ENCODE measurements around the gene BCAS3.

The BCAS3 gene

DNA sequence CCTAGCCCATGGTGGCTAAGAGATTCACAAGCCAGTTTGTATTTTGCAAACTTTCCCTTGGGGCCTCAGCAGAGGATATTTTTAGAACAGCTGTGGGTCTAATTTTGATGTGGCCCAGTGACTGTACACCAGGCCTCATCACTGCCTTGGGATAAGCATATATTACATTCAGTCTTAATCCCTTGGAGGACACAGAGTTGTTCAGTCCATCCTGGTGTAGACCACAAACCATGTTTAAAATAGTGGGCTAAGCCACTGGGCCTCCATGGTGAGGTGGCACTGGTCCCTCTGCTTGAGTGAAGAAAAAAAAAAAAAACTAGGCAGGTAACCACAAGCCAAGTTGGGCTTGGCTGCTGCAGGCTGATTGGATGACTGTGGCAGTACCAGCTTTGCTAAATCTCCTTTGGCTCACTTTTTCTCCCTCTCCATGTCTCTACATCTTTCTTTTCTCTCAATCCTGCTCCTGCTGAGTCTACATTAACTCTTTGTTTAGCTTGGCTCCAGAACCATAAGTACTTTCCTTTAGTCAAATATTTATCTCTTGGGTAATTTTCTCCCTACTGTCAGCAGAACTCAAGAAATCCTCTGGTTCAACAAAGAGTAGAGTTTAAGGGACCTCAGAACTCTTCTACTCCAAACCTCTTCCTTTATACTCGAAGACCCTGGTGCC, 602.0 kb downstream of the BCAS3 start:
- DNase-seq: no peak

DNA sequence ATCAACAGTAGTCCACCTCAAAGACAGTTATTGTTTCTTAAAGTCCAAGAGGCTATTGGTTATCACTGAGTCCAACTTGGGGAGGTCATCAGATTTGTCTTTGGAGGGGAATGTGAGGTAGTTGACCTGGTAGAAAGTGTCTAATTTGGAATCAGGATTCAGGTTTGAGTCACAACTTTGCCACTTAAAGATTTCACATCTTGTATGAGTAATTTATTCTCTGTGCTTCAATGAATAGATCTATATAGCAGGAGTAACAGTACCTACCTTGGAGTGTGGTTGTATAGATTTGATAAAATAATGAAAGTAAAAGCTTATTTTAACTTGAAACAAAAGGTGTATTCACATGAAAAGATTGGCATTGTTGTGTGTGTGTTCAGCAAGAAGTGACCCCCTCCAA, 602.7 kb downstream of the BCAS3 start:
- DNase-seq: no peak

DNA sequence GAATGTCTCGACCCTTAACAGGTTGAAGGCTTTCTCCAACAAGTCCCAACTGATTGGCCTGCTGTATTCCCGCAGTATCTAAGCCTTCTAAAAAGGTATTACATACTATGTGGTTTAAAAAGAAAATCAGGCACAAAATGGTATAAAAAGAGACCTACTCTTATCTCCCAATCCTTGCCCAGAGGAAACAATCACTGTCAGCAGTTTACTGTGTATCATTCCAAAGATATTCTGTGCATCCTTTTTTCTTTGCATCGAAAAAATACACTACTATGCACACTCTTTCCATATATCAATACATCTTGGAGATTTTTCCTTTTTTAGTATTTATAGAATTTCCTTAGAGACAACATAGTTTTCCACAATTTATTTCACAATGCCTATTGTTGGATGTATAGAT, 603.2 kb downstream of the BCAS3 start:
- DNase-seq: no peak

DNA sequence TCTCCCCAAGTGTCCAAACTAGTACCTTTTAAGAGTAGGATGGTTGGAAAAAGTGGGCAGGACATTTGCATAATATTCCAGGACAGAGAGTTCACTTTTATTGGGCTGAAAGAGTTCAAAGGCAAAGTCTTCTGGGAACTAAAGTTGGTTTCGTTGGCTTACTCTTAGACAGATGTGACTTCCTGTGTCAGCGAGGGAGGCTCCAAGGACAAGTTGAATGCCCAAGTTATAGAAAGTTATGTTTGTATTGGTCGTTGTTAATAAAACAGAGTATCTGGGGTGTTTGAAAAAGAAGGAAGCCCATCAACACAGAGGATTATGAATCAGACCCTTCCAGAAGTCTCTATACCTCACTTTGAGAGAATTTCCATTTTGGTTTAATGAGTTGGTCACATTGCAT, 604.7 kb downstream of the BCAS3 start:
- DNase-seq: no peak

DNA sequence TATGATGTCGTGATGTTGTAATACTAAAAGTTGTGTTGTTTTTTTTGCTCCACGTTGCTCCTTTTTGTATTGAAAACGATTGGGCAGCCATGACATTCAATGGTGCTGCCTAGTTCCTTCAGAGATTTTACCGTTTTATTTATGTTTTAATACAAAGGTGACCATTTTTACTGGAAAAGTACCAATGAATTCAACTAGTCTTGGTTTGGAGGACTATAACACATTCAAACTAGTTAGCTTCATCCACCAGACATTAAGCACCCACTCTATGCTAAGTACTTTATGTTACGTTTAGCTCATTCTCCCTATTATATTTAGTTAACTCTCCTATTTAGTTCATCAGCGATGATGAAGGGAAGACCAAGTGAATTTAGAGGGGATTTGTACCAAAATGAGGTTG, 605.4 kb downstream of the BCAS3 start:
- no peak for DNase-seq

DNA sequence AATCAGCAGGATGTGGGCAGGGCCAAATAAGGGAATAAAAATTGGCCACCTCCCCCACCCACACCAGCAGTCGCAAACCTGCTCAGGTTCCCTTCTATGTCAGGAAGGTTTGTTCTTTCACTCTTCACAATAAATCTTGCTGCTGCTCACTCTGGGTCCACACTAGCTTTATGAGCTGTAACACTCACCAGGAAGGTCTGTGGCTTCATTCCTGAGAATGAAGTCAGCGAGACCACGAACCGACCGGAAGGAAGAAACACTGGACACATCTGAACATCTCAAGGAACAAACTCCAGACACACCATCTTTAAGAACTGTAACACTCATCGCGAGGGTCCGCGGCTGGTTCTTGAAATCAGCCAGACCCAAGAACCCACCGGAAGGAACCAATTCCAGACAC, 606.5 kb downstream of the BCAS3 start:
- no peak for DNase-seq

DNA sequence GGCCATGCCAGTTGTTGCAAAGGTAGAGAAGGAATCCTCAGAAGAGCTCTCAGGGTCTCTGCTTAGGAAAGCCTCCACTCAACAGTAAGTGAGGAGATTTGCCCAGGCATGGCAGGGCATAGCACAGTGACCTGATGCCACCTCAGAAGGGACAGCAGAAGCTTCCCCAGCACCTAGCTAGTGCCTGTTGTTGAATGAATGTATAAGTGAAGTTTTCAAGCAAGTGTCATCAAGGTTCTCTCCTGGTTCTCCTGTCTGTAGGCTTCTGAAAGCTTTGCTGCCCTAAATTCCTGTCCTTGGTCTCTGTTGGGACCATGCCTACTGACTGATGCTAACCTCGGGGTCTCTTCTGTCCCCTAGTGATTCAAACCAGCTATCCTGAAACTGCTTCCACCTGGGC, 607.1 kb downstream of the BCAS3 start:
- no peak for DNase-seq

DNA sequence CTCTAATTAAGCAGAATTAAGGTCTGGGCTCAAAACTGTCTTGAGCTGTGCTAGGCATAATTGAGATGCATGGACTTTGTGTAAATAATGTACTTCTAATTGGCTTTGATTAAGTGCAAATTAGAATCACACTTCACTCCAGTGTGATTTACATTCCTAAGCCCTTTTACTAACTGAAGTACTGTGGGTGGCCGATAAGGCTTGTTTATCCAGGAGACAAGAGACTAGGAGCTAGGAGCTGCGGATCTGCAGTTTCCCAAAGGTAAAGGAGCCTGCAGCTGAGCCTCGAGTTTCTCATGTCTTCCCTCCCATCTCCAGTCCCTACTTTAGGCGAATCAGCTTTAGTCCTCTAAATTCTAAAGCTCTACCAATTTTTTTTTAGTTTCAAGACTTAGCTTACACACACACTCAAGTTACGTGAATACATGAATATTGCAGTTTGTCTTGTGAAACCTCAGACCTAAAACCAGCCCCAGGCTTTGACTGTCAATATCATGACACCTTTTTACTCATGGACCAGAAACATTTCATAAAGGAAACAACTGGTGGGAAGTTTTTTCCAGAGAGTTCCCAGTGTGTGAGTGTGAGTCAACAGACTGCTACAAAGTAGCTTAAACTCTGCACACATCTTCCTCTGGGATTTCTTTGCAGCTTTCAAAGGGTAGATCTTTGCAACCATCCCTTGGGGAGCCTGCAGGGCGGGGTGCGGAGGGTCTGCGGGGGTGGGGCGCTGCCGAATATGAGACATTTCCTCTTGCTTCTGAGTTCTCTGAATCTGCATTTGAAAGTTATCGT, 608.1 kb downstream of the BCAS3 start:
- no peak for DNase-seq

DNA sequence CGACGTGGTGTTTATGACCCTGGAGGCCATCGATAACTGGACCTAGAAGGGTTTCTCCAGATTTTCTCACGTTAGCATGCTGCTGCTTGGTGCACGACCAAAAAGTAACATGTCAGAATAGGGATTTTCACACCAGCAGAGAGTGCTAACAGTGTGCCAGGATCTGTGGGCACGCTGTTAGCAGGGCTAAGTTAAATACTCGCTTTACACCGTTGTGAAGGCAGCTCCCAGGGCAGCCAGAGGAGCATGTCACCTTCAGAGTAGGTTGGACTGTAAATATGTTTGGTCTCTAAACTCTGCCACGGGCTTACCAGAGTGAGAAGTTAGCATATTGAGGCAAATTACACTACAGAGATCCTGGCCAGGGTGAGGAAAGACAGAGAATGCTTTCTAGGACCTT, 608.8 kb downstream of the BCAS3 start:
- no peak for DNase-seq

DNA sequence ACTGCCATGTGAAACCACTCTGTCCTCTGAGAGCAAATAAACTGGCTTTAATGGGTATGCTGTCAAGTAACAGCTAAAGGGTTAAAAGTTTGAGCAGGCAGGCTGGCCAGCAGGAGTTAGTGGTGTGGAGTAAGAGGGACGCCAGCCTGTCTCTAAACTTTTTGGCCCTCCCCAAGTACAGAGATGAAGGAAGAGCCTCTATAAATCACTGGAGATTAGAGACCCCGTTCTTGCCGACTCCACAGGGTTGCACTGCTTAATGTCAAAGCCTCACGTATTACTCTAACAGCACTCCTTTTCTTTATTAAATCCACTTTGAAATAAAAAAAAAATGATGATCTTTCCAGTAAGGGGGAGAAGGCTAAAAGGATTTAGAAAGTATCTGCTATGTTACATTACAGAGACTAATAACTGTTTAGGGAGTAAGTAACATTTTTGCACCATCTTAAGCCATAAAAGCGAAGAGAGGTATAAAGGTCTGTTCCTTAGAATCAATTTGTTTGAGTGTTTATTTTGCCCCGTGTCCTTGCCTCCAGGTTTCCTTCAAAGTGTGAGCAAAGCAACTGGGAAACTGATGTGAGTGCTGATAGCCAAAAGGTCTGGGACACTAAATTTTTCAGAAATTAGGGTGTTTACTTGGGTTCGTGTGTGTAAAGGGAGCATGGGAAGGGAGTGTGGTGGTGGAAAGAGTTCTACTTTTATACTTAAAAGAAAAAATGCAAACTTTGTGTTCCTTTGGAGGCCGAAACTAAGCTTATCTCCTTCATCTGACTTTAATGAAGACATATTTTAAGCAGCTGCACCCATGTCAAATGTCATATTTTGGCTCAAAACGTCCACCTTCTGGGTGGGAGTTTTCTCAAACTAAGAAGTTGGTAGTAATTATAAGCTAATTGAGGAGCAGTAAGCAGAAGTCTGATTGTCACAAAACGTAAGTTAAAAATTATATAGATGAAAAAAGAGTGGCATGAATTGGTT, 612.0 kb downstream of the BCAS3 start:
- DNase-seq: no peak

DNA sequence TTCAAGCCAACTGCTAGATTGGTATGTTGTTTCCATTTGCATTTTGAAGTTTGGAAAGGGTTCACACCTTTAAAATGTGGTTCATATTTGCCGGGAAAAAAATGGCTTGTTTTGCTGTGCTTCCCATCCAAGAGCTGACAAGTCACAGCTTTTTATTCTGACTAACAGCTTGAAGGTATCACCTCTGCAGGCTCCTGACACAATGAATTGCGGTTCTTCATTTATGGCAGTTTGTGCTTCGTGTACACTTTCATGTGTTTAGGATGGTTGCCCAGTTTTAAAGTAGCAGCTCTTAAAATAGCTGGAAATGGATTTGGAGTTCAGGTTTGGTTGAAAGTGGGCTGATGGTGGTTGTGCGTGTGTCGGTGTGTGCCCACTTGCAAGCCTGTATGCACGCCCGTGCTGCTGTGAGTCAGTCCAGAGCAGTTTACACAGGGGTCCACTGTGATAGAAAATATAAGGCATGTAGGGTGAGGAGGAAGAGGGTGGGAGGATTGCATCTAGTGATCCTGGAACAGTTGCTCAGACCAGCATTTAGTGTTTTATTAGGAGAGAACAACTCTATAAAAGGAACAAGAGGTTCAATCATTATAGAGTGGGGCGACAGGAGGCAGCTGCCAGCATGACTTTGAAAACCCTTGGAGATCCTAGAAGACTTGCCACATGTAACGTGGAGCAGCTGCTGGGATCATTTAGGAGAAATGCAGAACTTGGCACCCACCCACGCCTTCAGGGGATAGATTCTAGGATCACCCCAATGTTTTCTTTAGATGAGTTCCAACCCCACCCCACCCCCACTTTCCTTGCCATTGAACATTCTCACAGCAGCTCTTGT, 614.0 kb downstream of the BCAS3 start:
- DNase-seq: no peak

DNA sequence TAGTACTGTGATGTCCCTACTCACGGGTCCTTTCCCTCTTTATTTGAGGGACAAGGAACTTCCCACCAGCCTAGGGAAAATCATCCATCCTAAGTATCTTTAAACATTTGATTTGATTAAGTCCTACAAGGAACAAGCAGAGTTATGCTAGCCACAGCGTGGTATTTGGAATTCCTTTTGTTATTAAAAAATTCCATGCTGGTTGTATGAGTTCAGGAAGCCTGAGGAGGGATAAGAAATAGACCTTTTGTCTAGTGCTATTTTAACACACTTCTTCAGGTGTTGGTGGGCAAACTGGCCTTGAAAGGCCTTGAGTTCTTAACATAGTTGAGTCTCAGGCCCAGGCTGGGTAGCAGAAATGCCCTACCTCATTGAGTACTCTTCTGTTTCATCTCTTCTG, 616.6 kb downstream of the BCAS3 start:
- no peak for DNase-seq

DNA sequence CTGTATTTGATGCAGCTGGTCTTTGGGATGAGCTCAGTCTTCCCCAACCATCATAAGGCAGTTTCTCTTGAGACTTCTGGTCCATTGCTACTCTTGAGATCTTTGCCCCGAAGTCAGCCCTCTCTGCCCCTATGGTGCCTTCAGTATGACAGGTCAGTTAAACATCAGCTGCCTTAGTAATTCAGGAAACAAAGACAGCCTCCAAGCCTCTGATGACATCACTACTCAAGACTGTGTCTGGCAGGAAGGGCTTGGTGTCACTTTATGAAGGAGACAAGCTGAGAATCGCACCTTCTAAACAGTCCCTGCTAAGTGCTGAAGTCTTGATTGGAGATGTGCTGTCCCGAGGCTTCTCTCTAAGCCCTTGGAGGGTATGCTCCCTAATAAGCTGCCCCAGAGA, 617.1 kb downstream of the BCAS3 start:
- no peak for DNase-seq

DNA sequence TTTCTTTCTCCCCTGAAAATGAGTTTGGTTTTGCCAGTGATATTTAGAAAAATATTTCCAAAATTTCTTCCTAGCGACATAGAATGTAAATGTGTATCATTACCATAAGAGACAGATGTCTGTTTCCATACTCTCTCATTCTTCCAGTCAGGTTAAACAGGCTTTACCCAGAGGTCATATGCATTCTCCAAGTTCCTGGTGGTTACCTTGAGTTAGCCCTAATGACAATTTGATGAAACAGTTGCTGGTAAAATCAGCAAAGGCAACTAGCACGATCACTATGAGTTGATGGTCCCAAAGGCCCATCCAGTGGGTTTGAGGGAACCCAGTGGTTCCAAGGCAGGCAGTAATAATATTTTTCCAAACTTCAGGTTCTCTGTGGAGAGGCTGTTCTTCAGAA, 618.4 kb downstream of the BCAS3 start:
- DNase-seq: no peak

DNA sequence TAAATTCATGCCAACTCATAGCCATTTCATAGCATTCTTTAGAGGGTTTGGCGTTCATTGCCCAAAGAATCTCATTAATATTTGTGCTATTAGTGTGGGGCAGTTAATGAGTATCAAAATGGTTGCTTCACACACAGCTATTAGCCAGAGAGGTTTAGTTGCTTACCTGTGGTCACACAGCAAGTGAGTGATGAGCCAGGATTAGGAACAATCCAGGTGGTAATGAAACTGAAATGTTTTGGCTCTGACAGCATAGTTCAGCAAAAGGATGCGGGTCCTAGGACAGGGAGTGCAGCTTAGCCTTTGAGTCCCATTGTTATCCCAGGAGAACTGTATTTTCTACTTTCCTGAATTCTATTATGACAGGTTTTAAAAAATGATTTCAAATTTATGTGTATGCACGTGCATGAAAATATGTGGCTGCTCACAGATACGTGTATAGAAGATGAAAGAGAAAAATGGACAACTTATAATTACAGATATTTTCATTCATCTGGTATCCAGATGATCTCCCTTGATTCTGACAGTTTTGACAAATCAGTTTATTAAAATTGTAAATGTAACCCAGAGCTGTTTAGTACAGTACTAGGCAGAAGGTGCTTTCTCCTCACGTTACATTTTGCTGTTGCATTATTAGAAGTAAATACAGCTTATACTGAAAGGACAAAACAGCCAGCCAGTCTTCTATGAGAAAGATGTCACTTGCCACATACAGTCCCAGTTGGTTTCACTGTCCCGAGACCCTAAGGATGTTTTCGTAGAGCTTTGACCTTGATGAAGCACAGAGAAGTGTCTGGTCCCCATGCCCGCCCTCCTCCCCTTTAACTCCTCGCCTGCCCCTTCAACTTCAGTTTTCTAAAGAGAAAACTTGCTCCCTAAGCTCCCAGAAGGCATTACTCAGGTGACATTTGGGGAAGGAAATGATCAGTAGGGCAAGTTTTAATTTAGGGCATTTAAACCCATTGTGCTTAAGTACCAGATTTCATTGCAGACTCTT, 622.2 kb downstream of the BCAS3 start:
- DNase-seq: no peak

DNA sequence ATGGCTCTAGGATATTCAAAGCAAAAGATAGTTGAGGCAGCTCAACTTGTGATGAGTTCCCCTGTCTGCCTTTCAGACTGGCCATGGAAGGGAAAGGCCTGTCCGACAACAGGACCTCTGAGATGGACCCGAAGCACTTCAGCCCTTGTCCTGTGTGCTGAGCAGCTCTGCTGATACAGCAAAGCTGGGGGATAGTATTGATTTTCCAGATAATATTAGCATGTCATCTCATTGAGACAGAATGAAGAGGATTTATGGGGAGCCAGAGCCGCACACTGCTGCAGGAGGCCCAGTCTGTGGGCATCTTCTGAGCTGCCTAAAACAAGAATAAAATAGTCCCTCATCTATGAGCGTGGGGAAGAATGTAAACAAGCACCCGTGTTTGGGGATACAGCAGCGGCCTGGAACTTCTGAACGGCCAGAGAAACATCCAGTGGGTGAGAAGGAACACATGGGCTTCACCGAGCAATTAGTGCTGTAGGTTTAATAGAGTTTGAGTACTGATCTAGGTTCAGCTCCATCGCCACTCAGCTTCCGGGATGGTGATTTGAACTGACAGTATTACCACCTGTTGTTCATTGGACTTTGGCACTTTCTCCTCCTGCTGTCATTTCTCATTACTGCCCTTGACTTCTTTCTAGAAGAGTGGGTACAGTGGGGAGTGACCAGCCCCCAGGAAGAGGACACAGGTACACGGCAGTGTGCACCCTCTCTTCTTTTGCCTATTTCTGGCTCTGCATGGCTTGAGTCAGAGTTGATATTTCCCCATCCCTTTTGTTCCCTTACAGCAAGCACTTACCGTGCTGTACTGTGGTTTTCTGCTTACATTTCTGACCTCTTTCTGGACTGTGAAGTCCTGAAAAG, 625.5 kb downstream of the BCAS3 start:
- no peak for DNase-seq

DNA sequence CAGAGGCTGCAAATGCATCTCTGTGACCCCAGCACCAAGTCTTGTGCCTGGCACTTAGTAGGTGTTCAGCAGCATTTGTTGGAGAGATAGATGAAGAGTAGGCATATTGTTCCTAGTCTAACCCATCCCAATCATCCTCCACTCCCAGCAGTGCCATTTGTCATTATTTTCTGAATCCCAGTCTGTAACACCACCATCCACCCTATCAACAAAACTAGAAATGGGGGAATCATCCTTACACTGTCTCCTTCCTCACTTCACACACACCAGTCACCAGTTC, 626.1 kb downstream of the BCAS3 start:
- DNase-seq: no peak

DNA sequence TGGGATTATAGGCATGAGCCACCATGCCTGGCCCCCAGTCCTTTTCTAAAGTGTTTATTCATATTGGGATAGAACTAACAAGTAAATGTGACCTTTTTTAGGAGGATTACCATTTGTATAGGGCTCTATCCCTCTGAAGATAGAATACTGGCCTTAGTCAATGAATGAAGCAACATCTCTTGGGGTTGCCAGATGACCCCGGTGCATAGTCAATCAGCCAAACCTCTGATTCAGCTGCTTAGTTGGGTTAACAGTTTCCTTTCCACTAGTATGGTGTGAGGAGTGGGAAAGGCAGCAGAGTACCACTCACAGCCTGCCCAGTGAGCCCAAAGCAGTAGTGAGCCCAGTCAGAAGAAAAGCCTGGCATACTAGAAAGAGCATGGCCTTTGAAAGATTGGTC, 627.4 kb downstream of the BCAS3 start:
- no peak for DNase-seq

DNA sequence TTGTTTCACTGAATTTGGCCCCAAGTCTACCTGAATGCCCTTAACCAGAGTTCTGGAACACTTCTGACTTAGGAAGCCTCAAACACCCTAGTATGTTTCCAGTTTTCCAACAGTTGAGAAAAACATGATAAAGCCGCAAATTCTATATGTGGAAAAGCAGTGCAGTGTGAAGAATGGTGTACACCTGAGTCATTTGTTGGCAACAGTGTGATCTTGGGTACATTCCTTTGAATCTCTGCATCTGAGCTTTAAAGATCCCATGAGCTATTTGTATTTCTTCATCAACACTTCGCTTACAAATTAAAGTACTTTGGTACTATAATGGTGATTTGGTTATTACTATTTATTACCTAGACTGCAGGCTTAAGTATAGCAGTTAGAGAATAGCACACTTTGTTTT, 628.4 kb downstream of the BCAS3 start:
- no peak for DNase-seq
